GM18858 (cell line): ENCODE results near the gene L3MBTL4.
"Not testable (repeated sequence)": the region's sequence is repeated elsewhere in the genome, so short reads cannot be mapped to it uniquely, and the experiment has no call there.

Experiments
- ATAC-seq: cut with Tn5 transposase; IDR thresholded peaks from one replicate; pipeline ENCODE4 v1.9.1; 2021; ENCODE audit not compliant: unreplicated experiment

The L3MBTL4 gene

DNA sequence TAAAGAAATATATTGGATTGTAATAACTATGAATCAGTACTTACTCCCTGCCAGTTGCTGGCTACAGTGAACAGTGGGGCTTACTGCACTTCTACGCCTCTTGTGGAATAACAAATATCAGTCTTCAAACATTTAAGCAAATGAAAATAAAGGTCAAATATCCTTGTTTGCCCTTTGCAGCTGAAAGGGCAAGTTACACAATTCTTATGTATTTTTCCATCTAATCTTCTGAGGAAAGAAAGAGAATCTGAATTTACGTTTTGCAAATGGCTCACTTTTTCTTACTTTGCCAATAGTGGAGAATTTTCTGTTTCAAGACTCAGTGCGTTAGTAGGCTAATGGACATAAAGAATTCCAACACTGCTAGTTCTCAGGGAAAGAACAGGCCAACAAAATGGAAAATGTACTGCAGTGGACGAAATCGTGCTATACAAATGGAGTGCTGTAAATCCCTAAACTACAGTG lies 362.2 kb downstream of the L3MBTL4 start:
- no peak for ATAC-seq

DNA sequence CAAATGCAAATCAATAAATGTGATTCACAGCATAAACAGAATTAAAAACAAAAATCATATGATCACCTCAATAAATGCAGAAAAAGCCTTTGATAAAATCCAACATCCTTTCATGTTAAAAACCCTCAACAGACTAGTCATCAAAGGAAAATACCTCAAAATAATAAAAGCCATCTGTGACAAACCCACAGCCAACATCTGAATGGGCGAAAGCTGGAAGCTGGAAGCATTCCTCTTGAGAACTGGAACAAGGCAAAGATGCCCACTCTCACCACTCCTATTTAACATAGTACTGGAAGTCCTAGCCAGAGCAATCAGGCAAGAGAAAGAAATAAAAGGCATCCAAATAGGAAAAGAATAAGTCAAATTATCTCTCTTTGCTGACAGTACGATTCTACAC lies 367.1 kb downstream of the L3MBTL4 start:
- ATAC-seq, result not testable (repeated sequence)

DNA sequence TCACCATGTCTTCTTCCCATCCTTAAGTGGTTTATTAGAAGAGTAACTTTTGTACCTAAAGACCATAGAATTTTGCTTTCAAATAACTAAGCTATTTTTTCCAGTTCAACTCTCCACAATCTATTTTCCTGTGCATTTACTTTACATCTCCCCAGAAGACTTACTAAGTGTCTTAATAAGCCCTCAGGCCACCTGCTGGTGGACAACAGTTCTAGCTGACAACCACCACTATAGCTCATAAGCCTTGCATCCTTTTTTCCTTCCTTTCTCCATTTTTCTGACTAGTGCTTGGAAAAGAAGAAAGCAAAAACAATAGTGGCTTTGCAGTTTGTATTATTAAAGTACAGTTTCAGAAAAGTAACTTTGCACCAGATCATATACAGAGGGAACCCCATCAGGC lies 369.9 kb downstream of the L3MBTL4 start:
- no peak for ATAC-seq

DNA sequence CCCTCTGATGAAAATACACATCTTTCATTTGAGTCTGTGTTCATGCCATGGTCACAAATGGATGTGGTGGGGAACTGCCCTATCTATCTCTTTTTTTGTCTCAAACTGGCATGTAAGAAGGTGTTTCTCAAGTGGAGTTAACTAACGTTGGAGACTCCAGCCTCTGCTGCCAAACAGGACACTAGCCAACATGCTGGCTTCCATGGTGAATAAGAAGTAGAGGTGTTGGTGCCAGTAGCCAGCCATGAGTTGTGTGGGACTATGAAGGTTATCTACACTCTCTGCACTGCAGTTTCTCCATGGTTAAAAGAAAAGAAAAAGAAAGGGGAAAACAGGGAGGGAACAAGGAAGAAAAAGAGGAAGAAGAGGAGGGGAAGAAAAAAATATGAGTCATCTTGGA lies 370.4 kb downstream of the L3MBTL4 start:
- no peak for ATAC-seq

DNA sequence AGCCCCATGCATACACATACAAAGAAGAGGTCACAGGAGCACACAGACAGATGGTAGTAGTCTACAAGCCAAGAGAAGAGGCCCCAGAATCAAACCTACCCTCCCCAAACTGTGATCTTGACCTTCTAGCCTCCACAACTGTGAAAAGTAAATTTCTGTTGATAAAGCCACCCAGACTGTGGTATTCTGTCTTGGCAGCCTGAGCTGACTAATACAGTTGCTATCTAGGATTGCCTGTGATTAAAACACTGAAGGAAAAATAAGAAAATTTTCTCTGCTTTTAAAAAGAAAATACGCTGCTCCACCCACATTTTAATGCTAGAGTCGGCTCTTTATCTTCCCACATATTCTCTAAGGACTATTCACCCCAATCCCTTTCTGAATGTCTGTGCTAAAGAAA lies 375.7 kb downstream of the L3MBTL4 start:
- ATAC-seq, result no peak

DNA sequence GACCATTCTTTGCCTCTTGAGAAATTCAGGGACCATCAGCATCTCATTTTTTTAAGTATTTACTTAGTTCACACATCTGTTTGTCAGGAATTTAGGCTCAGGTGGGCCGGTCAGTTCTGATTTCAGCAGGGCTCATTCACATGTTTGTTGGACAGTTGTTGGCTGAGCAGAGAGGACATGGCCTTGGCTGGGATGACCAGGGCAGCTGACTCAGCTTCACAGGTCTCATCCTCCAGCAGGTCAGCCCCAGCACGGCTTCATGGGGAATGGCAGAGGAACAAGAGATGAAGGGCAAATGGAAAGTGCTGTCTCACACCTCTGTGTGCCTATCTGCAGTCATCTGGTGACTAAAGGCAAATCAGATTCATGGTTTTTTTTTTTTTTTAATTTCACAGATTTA lies 383.3 kb downstream of the L3MBTL4 start:
- ATAC-seq, result no peak

DNA sequence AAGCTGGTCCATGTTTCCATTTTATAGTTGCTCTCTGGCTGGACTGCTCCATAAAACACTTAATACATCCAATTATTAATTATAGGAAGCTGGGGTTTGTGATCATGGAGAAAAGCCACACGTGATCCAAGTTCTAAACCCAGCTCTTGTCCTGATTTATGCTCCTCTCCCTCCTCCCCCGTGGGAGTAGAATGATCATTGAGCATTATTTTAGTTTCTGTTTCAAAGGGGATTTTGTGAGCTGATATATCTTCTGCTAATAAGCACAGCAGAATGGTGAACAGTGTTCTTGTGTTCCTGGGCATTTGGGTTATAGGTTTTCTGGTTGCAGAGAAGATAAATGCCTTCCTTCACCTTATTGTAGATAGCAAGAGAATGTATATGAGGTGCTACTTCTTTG lies 383.7 kb downstream of the L3MBTL4 start:
- no peak for ATAC-seq

DNA sequence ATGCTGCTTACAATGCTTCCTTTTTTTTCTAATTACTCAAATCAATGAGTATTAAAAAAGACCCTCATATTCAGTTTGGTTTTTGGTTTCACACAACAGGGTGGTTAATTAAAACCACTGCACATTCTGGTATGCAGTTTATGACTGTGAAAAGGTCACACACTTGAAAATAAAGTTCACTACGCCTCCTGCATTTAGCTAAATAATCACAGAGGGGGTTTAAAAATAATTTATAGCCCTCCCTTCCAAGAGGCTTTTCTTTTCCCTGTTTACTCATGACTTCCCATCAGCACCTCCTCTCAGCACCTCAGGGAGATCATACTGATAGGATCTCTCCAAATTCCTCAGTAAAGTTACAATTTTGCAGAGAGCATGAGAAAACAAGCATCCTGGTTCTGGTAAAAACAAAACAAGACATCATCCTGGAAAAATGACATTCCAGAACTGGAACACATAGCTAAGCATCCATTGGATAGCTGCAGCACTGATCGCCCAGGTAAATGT lies 389.9 kb downstream of the L3MBTL4 start:
- ATAC-seq, result no peak

DNA sequence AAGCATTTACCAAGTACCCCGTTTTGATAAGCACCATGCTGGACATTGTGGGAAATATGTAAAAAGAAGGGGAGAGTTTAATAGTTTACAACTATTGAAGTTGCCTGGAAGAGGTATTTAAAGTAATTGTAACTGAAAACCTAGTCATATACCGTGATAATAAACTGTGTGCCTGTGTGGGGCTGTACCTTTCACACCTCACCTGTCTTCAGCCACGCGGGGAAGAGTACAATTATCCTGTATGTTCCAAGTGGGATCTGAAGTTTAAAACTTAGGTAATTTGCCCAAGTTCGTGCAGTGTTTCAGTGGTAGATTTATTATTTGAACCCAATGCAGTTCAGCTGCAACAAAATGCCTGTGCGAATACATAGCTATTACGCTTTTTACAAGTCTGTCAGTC lies 391.2 kb downstream of the L3MBTL4 start:
- no peak for ATAC-seq

DNA sequence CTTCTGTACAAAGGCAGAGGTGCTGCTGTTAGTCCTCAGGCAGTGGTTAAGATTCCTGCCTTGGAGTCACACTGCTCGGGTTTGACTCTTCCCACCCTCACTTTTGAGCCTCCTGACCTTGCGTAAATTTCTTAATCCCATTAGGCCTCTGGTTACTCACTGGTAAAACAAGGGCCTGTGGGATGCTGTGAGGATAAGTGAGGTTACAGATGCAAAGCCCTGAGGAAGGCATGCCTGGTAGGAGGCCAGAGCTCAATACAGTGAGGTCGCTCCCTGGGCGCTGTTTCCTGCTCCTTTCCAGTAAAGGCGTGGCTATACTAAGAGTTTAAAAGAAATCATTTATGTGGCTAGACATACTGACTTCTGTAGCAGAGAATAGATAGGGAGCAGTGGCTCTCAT lies 391.9 kb downstream of the L3MBTL4 start:
- no peak for ATAC-seq

DNA sequence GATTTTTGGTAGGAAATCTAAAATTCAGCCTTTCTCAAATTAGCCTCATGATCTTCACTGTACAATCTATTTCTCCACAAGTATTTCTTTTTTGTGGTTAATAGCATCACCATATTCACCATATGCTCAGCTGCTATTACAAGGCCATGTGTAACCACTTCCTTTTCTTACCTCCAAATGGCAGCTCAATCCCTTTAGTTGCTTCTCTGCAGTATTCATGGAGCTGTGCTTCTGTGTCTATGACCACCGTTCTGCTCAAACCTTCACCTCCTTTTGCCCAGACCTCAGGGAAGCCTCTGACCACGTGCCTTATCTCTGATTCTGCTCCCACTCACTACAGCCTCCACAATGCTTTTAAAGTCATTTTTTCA lies 392.7 kb downstream of the L3MBTL4 start:
- ATAC-seq, result no peak

DNA sequence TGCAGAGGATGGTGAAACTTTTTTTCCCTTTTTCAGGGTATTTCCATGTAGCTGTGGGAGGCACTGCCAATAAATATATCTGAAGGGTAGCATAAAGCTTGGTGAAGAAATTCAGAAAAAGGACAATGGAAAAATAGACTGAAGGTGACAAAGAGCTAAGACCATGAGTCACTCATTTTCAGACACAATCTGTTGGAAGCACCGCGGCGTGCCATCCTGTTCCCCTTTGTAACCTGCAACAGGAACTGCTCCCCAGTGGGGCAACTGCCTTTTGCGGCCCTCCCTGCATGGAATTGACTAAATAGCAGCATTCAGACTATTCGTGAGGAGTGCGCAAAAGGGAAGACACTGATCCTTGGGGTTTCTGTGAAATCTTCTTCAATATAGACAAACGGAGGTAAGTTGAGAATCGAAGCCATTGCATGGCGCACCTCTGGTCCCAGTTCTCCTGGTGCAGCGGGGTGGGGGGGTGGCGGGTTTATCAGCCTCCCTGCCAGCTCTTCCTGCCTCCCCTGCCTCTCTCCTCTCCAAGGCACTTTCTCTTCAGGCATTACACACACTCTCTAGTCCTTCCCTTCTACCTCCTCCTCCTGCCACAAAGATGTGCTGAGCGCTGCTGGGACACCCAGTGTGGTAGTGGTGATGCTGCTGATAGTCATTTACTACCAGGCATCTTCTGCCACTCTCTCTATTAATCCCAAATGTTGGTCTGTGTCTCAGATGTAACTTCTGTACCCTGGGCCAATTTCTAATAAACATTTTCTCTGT lies 393.2 kb downstream of the L3MBTL4 start:
- ATAC-seq, result no peak

DNA sequence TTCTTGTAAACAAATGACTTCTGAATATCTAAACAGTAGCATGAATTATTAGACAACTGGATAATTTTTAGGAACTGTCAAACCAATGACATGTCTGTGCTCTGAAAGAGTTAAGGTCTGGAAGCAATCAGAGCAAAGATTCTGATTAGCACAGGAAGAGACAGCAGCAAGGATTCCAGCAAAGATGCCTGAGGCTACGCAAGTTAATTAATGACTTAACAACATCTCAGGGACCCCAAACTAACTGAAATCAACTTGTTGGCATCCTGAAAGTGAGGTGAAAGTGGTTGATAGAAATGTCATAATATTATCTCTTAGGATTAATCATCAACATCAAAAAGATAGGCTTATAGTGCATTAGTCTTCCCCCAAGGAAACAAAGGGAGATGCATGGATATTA lies 396.0 kb downstream of the L3MBTL4 start:
- no peak for ATAC-seq

DNA sequence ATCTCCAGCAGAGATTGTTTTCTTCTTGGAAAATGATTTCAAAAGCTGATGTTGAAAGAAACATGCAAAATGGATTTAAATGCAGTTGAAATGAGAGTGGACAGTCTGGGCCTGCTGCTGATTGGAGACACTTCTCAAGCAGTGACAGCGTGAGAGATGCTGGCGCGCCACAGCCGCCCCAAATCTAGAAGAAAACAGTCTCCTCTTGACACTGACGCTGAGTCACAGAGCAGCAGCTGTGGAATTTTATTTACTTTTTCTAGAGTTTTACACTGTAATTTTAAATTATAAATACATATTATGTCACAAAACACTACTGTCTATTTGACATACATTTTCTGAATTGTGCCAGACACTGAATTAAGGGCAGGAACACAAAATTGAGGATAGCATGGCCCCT lies 397.5 kb downstream of the L3MBTL4 start:
- no peak for ATAC-seq

DNA sequence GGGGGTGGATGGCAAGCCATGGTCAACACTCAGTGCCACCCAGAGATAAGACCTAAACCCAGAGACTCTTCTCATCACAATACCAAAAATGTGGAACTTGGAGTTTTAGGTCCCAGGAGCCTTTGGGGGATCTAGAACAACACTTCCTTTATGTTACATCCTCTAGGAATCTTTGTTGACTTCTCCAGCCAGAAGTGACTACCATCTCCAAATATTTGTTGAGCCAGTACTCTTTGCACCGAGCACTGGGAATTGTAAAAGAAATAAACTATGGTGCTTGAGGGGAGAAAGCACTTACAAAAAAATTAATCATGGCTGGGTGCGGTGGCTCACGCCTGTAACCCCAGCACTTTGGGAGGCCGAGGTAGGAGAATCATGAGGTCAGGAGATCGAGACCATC lies 399.3 kb downstream of the L3MBTL4 start:
- no peak for ATAC-seq

DNA sequence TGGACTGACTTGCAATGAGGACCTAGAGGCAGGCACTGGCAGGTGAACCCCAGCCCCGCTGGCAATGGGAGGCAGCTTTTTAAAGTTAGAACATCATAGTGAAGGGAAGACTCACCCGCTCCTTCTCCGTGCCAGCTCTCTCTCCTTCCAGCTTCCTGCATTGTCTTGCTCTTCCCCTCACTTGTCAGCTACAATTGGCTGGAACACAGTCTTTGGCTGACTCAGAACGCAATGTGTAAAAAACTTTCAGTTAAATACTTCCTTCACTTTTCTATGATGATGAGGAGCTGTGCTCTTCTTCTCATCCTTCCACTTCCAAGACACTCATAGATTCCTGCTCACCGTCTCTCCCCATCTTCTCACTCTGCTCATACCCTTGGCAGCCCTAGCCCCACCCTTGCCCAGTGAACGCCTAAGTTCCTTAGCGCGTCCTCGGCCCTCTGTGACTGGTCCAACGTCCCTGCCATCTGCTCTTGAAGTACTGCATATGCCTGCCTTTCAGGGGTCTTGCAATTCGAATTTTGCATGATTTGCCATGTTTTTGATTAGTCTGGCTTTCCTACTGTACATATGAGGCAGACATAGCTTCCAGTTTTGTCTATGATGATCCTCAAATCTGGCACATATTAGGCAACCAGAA lies 401.4 kb downstream of the L3MBTL4 start:
- no peak for ATAC-seq

DNA sequence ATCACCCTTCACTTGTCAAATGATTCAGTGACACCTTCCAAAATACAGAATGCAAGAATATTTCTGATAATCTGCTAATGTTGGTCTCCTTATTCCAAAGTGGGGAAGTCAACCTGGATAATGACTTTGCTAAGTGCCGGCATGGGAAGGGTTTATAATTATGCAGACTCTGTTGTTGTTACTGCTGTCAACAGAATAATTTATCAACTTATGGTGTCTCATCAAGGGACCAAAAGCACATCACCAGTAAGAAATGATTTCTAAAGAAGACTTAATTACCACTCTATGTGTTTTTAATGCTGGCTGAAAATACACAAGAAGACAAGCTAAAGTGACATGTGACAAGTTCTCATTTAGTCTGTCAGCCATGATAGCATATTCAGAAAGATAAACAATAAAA lies 403.8 kb downstream of the L3MBTL4 start:
- no peak for ATAC-seq

DNA sequence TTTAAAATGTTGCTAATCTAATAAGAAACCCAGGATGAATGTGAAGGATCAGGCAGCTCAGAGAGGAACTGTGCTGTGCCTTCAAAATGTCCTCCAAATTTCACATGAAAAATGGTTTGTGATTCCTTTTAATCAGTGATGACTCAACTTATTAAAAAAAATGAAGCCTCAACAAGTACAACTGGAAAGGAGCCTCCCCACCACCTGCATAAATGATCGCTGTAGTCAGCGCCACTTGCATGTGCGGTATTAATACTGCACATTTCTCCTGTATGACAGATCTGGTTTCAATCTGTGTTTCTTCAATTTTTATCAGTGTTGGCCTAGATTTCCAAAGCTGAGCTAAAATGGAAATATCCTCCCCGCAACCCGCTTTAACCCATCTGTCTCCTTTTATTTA lies 404.4 kb downstream of the L3MBTL4 start:
- ATAC-seq, result no peak

DNA sequence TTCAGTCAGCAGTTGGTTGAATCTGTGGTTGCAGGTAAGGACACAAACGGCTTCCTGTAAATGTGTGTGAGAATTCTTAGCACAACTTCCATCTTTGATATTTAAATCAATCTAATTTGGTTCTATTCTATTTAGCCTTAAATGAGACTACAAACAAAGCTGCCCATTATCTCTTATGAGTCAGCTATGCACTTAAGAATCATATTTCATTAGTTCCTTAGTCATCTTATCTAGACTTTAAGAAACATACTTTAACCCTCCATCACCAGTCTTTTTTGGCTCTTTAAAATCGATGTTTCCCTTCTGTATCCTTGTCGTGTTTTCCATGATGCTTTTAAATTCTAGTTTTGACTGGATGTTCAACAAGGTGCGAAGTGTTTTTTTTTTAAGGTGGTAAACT lies 405.0 kb downstream of the L3MBTL4 start:
- no peak for ATAC-seq

DNA sequence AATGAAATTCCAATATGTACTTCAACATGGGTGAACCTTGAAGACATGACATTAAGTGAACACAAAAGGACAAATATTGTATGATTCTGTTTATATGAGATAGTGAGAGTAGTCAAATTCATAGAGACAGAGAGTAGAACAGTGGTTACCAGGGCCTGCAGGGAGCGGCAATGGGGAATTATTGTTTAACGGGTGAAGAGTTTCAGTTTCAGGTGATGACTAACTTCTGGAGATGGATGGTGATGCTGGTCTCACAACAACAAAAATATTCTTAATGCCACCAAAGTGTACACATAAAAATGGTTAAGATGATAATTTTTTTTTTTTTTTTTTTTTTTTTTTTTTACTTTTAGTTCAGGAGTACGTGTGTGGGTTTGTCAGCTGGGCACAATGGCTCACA lies 410.0 kb downstream of the L3MBTL4 start:
- ATAC-seq, result peak; percentile 96

DNA sequence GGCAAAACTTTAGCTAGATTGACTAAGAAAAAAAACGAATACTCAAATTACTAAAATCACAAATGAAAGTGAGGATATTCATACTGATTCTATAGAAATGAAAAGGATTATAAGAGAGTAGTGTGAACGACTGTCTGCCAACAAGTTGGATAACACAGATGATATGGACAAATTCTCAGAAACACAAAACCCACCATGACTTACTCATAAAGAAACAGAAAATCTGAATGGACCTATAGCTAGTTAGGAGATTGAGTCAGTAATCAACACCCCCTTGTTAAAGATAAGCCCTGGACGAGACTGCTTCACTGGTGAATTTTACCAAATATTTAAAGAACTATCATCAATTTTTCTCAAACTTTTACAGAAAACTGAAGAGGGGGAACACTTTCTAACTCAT lies 410.6 kb downstream of the L3MBTL4 start:
- ATAC-seq, result peak; percentile 58

DNA sequence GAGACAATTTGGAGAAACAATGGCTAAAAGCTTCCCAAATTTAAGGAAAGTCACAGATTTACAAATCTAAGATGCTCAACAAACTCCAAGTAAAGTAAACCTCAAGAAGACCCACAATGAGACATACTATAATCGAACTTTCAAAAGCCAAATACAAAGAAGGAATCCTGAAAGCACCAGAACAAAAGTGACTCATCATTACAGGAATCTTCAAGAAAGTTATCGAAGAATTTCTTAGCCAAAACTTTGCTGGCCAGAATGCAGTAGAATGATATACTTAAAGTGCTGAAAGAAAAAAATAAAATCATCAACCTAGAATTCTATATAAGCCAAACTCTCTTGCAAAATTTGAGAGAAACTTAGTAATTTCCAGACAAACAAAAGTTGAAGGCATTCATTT lies 412.8 kb downstream of the L3MBTL4 start:
- ATAC-seq, result no peak

DNA sequence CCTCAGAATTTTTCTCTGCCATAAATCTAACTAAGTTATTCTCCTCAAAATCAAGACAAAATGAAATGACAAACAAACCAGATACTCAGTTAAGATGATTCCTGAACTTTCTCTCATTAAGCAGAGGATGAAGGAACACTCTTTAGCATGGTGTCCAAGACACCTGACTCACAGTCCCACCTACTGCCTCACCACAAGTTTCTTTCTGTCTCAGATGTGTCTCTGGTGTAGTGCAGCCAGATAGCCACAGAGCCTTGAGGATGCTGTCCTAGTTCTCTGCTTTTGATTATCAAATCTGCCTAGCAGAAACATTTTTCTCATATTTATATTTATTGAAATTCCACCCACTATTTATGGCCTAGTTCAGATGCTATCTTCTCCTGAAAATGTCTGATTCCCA lies 415.8 kb downstream of the L3MBTL4 start:
- ATAC-seq, result peak; percentile 100
